Activated T-cell treated with anti-CD3 and anti-CD28 coated beads, Interleukin-2, amount 50 U/mL, for 1 hour (primary cell): ENCODE data around the gene CLEC16A.

Experiments used
- DNase-seq: peaks from one replicate; pipeline ENCODE4 v3.0.0-alpha.2; 2020

Gene CLEC16A

DNA sequence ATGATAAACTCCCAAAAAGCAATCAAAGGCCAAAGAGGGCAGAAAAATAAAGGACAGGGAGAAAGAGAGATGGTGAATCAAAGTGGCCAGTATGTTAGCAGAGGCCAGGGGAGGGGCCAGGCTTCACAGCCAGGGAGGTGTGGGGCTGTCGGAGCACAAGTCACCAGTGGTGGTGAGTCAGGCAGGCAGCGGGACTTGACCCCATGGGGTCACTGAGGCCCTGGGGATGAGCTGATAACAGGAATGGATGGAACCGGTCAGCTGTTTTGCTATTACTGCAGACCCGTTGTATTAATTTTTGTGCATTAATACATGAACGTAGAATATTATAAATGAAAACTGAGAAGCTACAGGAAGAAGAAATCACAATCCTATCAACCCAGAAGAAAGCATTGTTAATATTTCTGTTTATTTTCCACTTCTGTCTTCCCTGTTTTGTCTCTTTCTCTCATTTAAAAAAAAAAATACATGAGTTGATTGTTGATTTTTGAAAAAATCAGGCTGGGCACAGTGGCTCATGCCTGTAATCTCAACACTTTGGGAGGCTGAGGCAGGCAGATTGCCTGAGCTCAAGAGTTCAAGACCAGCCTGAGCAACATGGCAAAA is 204.8 kb downstream of the CLEC16A start:
- DNase-seq = no peak

GRCh38 chr16:11150190-11150589 is 205.8 kb downstream of the CLEC16A start:
- DNase-seq = no peak

- DNase-seq = no peak
Measured at GRCh38 chr16:11151156-11151884, 207.0 kb downstream of the CLEC16A start.

DNA sequence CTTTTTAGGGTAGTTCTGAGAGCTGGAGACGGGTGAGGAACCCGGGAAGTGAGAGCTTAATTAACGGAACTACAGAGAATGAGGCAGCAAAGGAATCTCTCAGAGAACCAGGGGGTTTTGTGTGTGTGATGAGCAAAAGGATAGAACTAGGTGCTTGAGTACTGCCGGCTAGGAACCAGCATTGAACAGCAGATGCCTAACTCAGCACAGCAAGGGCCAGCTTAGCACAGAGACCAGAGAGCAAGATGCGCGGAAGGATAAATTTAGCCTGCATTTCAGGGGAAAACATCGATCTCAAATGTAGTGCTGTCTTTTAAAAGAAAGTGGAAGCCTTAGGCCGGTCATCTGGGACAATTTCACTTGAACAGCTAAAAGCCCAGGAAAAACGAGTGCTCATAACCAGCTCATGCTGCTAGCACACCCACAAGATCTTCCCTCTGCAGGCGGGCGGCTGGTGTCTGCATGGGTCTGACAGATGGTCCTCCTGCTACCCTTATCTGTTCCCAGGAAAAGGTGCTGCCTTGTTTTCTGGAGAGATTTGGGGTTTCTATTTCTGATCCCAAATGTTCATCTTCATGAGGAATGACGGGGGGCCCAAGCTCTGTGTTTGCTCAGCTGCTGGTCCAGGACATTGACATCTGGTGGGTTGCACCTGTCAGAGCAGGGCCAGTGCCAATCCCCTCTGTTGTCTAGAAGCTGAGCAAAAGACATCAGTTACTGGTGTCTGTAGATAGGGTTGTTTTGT is 207.7 kb downstream of the CLEC16A start:
- DNase-seq = no peak

DNA sequence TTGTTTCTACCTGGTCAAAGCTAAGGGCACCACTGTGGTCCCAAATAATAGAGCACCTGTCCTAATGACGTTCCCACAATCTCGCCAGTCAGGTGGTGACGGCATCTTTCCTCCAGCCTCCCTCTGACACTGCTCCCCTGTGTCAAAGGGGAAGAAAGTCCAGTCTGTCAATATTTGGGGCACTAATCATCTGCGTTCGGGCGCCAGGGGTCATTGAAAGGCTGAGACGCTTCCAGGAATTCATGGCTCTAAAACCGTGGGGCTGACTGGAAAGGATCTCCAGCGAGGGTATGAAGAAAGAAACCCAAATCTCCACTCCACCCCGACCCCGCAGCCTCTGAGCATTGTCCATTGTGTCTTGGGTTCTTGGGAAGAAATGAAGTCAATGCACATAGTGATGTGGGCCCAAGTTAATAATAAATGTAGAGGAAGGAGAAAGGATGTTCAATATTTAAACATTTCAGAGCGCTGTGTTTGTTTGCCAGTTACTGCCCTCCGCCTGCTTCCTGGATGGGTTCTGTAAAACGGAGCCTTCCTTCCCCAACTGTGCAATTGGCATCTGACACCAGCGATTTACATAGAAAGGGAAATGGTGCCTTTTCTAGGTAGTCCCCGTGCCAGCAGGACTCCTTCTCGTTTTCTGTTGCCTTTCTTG is 208.4 kb downstream of the CLEC16A start:
- no peak for DNase-seq

GRCh38 chr16:11155284-11155806 is 211.0 kb downstream of the CLEC16A start:
- DNase-seq = no peak

DNA sequence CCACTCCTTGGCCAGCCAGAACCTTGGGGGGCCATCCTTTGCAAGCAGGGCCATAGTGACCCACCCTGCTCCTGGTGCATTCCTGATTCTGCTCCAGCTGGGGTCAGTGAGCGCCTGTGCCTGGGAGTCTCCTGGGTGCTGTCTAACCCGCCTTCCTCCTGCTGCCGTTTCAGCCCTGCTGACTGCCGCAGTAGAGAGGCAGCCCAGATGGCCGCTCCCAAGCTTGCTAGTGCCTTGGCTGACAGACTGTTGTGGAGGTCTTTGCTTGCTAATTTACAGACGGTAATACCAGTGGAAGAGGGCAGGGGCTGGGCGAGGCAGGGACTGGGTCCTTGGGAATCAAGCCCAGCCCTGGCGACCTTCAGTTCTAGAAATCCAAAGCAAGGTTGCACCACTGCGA is 212.0 kb downstream of the CLEC16A start:
- DNase-seq = no peak

DNA sequence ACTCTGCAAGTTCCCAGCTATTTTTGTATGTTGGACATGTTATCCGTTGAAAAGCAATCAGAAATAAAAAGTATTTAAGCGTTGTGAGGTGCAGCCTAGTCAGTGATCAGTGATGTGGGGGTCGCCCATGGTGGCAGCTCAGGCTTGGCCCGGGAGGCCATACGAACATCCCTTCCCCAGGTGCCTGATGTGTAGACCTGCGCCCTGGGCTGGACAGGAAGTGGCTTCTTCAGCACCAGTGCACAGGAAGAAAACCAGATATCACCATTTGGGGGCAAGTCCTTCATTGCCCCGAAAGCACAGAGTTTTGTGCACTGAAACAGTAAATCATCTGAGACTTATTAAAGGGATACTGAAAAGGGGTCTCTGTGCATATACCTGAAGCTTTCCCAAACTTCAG is 212.8 kb downstream of the CLEC16A start:
- DNase-seq = no peak

DNA sequence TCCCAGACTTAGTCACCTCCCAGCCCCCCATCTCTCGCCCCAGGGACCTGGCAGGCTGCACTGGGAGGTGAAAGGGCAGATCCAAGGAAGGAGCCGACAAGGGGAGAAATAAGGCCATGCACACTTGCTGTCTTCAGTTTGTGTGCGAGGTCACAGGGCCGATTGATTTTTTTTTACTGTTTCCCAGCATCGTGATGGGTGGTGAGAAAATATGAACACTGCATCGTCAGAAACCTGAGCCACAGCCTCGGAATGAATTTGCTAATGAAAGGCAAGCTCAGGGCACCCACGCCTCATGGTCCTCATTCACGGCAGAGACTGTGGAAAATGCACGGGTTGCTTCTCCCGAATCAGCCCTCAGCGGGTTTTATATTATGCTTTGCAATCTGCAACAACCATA is 213.7 kb downstream of the CLEC16A start:
- no peak for DNase-seq

DNA sequence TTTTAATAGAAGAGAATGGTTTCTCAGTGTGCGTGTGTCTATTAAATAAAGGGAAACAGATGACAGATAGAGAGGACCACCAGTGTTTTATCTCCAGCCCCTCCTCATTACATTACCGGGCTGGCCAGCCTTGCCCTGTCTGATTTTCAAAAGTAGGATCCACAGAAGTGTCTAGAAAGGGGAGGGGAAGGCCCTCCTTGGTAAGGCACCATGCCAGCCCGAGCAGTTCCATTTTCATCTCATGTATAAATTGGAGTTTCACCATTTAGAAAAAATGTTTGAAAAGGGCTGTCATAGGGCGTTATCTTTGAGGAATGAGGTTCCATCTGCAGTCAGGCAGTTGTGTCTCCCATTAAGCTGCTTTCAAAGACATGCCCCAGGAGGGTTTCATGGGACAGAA is 214.9 kb downstream of the CLEC16A start:
- no peak for DNase-seq

DNA sequence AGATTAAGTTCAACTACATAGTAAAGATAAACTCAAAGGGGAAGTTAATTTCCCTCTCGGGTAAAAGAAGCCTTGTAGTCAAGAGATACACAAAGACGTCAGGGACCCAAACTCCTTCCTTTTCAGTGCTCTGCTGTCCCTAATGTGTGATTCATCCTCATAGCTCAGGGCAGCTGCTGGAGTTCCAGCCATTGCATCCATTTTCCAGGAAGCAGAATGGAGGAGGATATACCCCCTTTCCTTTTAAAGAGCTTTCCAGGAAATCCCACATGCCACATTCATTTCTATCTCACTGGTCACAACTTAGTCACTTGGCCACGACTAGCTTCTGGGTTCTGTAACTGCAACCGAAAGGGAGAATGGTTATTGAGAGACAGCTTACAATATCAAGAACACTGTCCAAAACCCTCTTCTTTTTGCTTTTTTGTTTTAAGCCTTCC is 216.3 kb downstream of the CLEC16A start:
- DNase-seq = no peak

GRCh38 chr16:11161439-11161838 is 217.1 kb downstream of the CLEC16A start:
- no peak for DNase-seq

- DNase-seq = no peak
Measured at GRCh38 chr16:11161974-11162373, 217.6 kb downstream of the CLEC16A start.

DNA sequence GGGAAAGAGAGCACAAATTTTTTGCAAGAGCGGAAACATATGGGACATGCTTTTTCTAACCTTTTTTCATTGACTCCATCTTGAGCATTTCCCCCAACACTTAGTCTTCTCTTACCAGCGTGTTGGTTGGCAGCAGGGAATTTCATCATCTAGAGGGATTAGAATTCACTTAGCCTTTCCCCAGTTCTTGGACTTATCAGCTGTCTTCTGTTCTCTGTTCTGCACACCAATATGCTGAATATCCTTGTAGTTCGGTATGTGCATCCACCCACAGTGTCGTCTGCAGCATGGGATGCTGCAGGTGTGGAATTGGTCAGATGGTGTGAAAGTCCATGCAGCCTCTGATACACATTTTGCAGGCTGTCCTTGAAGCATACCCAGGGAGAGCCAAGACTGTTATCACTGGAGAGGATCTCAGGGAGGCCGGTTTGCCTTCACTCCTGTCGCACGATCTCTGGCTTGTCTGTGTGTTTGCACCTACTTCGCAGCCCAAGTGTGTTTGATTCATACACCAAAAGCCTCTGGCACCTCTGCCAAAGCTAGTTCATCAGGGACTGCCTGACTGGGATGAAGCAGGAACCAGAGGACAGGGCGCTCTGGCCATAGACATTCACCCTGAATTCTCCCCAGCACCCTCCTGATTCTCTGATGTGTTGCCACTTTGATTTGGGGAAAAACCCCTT is 218.4 kb downstream of the CLEC16A start:
- no peak for DNase-seq

- DNase-seq = no peak
Measured at GRCh38 chr16:11163761-11164261, 219.4 kb downstream of the CLEC16A start.

- DNase-seq = no peak
Measured at GRCh38 chr16:11164482-11165270, 220.3 kb downstream of the CLEC16A start.

- no peak for DNase-seq
Measured at GRCh38 chr16:11165349-11165748, 221.0 kb downstream of the CLEC16A start.

- no peak for DNase-seq
Measured at GRCh38 chr16:11165894-11166665, 221.7 kb downstream of the CLEC16A start.

- DNase-seq = no peak
Measured at GRCh38 chr16:11167581-11167980, 223.2 kb downstream of the CLEC16A start.

DNA sequence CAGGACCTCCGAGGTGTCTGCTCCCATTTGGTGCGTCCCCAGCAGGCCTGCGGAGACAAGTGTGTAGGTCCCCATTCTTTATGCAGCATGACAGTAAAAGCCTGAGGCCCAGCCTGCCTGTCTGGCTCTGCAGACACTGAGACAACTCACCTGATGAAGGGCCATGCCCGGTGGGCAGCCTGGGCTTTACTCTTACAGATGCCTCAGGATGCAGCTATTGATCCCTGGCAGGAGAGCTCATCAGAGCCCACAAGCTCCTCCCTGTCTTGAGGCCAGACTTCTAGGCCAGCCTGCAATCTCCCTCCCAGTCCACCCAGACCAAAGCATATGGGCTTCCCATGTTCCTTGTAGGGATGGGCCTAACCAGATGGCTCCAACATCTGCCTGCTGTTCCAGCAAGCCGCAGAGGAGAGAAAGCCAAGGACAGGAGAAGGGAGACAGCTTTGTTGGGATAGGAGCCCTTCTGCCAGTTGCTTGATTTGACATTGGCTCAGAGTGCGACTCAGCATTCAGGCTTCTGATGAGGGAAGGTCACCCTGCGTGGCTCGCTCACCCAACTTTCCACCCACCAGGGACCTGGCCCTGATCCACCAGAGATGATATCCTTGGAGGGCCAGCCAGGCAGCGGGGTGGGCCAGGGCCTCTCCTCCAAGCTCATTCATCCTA is 224.2 kb downstream of the CLEC16A start:
- DNase-seq = no peak
